ENCODE data around the gene TMEM81.

Gene TMEM81

DNA sequence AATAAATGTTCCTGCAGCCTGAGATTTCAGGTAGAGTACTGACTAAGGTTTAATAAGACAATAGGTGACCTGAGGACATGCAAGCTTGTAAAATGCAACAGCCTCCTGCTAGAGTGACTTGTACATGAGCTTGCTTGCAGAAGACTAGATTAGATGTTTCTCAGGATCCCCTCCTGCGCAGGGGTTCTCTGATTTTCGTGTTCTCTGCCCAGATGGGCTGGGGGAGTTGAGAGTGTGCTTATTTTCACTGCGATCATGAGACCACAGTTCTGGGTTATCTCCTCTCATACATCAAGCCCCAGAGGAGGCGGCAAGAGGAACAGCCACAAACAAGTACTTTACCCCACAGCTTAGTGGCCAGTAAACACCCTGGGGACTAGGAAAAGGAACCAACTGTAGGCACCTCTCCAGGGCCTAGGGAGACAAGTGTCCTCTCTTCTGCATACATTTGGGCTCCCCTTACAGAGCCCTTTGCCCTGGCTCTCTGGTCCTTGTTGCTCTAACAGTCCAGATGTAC is 8.0 kb downstream of the TMEM81 start:
- no peak for DNase-seq (ENCODE audit: low read depth in 2 of 2)

DNA sequence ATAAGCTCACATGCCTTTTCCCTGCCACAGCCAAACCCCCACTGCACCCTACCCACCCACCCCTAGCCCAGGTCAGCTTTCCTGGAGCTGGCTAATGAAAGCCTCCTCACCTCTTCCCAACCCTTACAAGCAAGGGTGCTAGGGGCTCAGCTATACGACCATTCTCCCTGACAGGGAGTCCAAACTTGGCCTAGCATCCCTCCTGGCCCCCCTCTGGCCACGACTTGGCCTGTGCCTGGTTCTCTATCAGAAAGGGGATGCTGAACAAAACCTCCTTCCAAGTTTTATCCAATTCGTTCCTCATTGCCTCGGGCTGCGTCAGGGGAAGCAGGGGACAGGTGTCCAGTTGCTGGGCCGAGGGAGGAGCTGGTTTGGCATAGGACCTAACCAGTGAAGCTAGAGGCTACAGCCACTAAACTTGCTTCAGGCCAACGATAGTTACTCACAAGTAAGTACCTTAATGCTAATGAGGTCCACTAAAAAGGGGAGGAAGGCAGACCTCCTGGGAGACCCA is 8.6 kb downstream of the TMEM81 start:
- no peak for DNase-seq (ENCODE audit: low read depth in 2 of 2)

DNA sequence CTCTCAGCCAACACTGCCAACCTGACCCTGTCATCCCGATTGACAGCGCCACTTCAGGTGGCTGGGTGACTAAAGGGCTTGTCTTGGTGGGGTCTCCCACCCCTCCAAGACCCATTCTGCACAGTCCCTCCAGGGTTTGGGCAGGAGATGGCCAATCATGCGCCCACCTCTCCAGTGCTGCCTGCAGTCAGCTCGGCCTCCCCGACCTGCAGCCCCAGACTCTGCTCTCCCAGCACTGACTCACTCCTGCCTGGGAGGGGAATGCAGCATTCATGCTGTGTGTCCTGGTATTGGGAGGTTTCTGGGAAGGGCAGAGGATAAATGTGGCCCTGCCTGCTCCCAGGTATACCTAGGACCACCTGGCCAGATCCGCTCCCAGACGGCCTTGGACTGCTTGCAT is 9.7 kb downstream of the TMEM81 start:
- no peak for DNase-seq (ENCODE audit: low read depth in 2 of 2)

DNA sequence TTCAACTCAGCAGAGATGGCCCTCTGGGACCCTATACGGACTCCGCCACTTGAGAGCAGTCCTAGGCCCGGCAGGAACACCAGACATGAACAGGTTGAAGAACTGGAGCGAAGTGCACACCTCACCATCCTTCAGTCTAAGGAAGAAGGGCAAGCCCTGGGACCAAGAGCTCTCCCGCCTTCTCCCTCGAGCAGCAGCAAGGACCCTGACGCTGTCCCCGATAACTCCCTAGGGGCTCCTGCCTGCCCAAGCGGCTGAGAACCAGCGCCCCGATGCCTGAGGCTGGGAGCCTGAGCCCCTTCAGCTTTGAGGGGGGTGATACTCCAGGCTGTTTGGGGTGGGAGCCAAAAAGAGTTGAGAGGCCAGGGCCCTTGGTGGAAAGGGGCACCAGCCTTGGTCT is 10.2 kb downstream of the TMEM81 start:
- no peak for DNase-seq (ENCODE audit: low read depth in 2 of 2)

DNA sequence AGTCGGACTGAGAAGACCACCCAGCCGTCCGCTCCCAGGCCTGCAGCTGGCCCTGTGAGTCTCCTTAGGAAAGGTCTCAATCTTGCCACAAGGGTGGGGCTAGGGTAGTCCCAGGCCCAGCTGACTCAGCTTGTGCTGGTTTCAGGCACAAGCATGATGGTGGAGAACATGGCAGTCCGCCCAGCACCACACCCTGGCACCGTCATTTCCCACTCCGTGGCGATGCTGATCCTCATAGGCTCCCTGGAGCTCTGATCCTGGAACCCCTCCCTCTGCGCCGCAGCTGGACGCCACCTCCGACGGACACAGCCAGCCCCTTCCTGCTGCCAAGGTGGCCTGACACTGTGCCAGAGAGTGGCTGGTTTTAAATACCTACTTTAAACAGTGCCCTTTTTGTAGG is 10.7 kb downstream of the TMEM81 start:
- DNase-seq (ENCODE audit: low read depth in 2 of 2), result no peak

DNA sequence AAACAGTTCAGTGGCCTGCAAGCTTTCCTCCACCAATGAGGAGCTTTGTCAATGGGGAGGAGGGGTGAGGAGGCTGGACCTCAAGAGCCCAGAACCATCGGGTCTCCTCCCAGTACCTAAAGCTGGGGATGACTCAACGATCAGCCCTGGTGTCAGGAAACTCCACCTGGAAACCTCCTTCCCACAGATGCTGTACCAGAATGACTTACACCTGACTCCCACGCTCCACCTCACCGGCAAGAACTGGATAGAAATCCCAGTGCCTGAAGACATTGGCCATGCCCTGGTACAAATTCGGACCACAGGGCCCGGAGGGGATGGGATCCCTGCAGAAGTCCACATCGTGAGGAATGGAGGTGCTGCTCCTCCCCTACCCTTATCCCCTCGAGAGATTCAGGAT is 11.4 kb downstream of the TMEM81 start:
- DNase-seq (ENCODE audit: low read depth in 2 of 2), result no peak

DNA sequence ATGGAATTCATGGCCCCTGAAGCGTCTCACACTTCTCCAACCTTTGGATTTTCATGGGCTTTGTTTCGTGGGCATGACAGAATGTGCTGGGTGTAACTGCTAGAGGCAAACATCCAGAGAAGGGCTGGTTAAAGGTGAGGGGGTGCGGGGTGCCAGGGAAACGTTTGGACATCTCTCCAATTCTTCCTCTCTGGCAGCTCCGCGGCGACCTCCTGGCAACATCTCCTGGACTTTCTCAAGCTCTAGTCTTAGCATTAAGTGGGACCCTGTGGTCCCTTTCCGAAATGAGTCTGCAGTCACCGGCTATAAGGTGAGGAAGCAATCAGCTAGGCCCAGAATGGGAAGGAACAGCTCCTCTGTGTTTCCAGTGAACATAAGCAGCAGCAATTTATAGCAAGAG is 12.0 kb downstream of the TMEM81 start:
- DNase-seq (ENCODE audit: low read depth in 2 of 2), result no peak

DNA sequence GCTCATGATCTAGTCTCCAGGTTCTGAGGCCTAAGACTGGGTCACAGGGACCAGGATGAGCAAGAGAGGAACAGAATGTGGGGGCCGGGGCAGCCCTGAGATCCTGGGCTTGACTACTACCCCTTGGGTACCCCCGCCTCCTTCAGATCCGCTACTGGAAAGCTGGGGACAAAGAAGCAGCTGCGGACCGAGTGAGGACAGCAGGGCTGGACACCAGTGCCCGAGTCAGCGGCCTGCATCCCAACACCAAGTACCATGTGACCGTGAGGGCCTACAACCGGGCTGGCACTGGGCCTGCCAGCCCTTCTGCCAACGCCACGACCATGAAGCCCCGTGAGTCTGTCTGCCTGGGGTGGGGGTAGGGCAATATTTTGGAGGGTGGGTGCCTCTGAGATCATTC is 12.5 kb downstream of the TMEM81 start:
- no peak for DNase-seq (ENCODE audit: low read depth in 2 of 2)

DNA sequence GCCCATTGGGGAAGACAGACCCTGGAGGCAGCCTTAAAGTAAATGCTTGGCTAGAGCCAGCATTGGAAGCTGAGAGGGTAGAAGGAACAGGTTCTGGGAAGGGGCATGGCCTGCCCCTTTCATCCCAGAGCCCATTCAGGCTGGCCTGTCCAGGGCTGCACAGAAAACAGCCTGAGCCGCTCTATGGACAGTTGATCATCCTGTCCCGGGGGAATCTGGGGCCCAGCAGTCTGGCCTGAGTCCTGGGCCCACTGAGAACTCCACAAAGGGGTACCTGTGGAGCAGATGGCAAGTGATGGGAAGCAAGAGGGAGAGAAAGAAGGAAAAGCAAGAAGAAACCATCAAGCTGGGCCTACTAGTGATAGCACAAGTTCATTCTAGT is 13.2 kb downstream of the TMEM81 start:
- DNase-seq (ENCODE audit: low read depth in 2 of 2), result no peak

DNA sequence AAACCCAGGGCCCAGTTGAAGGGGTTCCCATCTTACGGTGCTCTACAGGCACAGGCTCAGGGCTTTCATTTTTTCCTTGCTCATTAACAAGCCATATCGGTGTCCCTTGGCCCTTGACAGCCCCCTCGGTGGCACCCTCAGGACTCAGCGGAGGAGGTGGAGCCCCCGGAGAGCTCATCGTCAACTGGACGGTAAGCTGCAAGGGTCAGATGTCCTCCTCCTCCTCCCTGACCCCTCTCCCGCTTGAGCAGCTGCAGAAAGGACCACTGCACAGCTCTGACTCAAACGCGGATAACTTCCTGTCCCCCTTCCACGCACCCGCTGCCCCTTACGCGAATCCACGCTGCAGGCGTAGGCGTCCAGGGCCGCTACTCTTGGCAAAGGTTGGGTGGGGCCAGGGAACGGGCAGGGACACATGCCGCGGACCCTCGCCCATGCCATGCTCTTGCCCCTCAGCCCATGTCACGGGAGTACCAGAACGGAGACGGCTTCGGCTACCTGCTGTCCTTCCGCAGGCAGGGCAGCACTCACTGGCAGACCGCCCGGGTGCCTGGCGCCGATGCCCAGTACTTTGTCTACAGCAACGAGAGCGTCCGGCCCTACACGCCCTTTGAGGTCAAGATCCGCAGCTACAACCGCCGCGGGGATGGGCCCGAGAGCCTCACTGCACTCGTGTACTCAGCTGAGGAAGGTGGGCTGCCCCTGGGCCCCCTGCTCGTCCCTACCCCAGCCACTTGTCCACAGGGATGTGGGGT is 14.7 kb downstream of the TMEM81 start:
- no peak for DNase-seq (ENCODE audit: low read depth in 2 of 2)

DNA sequence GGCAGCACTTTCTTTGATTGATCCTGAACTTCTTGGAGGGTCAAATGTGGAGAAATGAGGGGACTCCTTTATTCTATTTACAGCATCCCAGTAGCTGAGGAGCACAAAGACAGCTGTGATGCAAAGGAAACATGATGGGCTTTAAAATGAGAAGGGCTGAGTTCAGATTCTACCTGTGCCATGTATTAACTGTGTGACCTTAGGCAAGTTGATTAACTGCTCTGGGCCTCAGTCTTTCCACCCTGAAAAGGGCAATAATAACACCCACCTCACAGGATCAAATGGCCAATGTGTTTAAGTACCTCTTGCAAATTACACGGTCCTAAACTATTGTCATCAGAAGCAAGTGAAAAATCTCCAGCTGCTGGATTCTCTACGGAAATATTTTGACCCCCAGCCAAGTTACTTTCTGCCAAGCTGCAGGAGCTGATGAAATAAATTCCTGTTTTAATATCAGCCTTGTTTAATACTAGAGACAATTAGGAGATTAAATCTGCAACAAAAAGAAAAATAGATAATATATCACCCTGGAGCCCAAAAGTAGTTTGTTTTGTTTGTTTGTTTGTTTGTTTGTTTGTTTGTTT is 15.7 kb downstream of the TMEM81 start:
- no peak for DNase-seq (ENCODE audit: low read depth in 2 of 2)

DNA sequence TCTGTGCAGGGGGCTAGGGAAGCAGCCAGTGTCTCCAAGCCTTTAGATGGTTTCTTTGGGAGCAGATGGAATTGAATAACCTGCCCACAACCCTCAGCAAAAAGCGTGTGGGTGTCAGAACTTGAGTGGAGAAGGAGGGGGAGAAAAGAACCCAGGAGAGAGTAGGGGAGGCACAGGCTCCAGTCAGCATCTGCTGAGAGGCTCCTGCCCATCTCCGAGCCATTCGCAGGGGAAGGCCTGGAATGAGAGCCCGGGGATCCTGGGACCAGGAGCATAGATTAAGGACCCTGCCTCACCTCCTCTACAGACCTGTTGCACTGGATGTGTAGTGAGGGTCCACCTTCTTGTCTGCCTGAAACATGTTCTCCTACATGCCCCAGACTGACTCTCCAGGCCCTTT is 16.3 kb downstream of the TMEM81 start:
- no peak for DNase-seq (ENCODE audit: low read depth in 2 of 2)

DNA sequence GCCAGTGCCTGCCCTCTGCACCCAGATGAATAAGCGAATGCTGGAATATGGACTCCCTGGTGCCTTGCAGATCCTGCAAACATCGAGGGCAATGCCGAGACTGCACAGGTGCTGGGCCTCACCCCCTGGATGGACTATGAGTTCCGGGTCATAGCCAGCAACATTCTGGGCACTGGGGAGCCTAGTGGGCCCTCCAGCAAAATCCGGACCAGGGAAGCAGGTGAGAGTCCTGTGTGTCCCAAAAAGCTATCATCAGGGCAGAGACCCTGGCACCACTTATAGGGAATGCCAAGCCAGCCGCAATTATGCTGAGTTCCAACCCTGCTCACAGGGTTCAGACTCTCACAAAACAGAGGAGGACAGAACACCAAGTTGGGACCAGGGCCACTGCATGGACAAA is 17.2 kb downstream of the TMEM81 start:
- DNase-seq (ENCODE audit: low read depth in 2 of 2), result no peak

DNA sequence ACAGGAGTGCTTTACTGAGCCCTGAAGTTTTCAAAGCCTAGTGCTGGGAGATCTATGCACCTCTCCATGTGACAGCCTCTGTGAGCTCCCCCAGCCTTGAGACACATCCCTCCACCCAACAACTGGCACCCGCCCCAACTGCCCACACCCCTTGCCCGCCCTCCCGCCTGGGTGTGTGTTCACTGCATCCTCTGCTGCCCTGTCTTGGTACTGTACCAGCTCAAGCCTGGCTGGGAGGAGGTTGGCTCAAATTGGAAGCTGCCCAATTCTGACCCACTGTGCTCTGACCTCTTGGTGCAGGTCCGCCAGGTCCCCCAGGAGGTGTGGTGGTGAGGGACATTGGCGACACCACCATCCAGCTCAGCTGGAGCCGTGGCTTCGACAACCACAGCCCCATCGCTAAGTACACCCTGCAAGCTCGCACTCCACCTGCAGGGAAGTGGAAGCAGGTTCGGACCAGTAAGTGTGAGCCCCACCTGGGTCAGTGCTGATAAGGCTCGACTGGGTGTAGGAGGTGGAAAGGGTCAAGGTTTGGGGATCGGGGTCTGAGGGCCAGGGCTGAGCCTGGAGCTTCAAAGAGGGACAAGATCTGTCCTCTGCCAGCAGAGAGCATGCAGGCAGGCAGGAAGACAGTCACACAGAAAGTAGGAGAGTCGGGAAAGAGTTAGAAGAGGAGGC is 18.0 kb downstream of the TMEM81 start:
- no peak for DNase-seq (ENCODE audit: low read depth in 2 of 2)

DNA sequence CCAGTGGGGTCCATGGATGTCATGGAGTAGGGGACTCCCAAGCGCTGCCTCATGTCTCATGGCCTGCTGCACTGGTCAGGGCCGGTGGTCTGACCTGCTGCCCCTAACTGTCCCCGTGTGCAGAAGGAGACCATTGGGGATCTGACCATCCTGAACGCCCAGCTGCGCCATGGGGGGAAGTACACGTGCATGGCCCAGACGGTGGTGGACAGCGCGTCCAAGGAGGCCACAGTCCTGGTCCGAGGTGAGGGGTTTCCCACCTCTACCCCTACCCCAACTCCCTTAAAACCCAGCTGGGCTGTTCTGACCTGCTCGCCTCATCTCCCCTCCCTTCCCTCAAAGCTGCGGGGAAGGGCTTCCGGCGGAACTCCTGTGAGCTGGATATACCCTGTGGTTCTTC is 18.6 kb downstream of the TMEM81 start:
- DNase-seq (ENCODE audit: low read depth in 2 of 2), result no peak

DNA sequence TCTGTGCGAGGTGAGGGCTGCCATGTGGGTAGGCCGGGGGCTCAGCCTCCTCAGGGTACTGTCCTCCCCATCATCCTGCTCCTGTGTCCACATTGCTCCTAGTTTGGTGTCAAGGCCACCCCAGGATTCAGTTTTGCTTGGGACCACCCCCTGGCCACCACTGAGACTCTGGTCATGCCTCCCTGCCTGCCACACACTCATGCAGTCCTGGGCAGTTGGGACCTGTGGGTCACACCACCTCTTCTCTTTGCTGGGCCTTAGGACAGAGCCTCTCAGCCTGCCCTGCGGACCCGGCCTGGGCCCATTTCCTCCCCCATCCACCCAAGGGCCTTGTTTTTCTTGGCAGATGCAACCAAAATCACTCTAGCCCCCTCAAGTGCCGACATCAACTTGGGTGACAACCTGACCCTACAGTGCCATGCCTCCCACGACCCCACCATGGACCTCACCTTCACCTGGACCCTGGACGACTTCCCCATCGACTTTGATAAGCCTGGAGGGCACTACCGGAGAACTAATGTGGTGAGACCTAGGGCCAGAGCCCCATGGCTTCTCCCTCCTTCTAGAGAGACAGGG is 19.4 kb downstream of the TMEM81 start:
- DNase-seq (ENCODE audit: low read depth in 2 of 2), result no peak

DNA sequence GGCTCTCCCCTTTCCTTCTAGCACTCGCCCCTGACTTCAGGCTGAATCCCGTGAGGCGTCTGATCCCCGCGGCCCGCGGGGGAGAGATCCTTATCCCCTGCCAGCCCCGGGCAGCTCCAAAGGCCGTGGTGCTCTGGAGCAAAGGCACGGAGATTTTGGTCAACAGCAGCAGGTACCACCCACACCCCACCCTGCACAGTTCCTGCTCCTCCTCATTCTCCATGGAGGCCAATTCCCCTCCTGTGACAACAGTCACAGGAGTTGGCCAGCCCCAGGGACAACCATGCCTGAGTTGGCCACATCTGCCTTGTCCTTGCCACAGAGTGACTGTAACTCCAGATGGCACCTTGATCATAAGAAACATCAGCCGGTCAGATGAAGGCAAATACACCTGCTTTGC is 20.0 kb downstream of the TMEM81 start:
- no peak for DNase-seq (ENCODE audit: low read depth in 2 of 2)

DNA sequence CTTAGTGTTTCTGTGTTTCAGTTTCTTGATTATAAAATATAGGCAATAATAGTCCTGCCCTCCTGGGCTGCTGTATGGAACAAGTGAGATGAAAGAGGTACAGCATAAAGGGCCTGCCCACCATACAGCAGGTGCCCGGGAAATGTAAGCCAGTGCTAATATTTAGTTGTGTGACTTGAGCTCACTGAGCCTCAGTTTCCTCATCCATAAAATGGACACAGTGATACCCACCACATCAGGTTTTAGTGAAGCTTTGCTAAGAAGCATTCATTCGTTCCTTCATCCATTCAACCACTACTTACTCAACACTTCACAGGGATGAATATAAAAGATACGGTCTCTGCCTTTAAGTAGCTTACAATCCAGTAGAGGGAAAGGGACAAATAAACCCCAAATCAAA is 21.4 kb downstream of the TMEM81 start:
- no peak for DNase-seq (ENCODE audit: low read depth in 2 of 2)

DNA sequence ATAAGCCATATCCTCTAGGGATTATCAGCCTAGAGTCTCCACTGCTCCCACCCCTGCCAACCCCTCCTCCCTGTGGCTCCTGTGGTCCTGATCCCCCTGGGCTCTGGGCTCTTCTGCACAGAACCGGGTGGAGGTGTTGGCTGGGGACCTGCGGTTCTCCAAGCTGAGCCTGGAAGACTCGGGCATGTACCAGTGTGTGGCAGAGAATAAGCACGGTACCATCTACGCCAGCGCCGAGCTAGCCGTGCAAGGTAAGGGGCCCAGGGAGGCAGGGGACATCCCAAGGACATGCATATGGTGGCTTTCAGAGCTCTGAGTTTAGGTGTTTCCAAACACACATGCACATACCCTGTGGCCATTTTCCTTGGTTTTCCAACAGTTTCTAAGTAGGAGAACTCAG is 21.9 kb downstream of the TMEM81 start:
- no peak for DNase-seq (ENCODE audit: low read depth in 2 of 2)

DNA sequence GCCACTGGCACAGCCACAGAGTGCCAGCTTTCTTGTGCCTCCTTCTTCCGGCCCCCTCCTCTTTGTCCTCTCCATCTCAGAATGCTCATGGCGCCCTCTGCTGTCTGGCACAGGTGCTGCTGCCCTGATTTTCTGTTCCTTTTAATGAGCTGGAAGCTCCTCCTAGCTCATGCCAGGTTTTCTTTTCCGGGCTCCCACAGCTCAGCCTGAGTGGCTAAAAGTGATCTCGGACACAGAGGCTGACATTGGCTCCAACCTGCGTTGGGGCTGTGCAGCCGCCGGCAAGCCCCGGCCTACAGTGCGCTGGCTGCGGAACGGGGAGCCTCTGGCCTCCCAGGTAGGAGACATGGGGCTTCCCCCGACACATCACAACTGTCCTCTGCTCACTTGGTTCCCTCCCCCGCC is 22.6 kb downstream of the TMEM81 start:
- peak; percentile 13 to 18 for DNase-seq (ENCODE audit: low read depth in 2 of 2)

DNA sequence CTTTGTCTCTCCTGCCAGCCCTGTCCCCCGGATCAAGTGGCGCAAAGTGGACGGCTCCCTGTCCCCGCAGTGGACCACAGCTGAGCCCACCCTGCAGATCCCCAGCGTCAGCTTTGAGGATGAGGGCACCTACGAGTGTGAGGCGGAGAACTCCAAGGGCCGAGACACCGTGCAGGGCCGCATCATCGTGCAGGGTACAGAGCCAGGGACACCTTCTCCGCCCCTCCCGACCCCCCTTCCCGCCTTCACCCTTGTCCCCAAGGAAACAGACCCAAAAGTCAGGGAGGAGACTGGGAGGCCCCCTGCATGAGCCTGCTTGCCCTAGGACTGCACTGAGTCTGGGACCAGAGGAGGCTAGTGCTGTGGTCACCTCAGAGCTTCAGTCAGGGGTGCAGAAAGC is 23.0 kb downstream of the TMEM81 start:
- no peak for DNase-seq (ENCODE audit: low read depth in 2 of 2)

DNA sequence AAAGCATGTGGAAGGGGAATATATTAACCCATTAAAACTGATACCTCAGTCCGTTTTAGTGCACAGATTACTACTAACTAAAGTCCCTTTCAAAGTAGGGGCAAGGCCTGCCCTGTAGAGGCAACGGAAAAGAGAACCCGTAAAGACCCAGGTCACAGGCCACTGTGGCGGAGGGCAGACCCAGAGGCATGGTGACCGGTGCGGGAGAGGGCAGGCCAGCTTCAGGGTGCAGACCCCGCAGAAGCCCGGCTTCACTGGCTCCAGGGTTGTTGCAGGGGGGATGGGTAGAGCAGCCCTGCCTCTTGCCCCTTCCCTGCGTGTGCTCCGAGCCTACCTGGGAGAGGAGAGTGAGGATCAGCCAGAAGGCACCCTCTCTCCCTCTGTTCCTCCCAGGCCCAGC is 23.5 kb downstream of the TMEM81 start:
- no peak for DNase-seq (ENCODE audit: low read depth in 2 of 2)

DNA sequence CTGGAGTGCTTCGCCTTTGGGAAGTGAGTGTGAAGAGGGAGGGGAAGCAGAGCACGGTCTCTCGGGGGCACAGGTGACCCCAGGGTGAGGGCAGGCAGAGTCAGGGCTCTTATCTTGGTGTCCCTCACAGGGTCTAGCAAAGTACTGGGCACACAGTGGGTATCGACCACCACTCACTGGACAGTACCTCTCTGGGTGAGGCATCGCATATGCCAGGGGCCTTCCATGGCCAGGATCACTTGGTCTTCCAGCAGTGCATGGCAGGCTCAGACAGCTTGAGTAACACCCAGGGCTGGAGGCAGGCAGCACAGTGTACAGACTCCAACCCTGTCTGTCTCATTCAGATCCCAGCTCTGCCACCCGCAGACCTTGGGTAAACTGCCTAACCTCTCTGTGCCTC is 24.6 kb downstream of the TMEM81 start:
- DNase-seq (ENCODE audit: low read depth in 2 of 2), result no peak
